Cardiac fibroblast (primary cell): ENCODE data around the gene TRUB2.
"Not testable (repeated sequence)": the region's sequence is repeated elsewhere in the genome, so short reads cannot be mapped to it uniquely, and the experiment has no call there.

Experiments used
- DNase-seq, 2 donors: peaks; one replicate each; pipeline versions ENCODE4 v3.0.0 to v3.0.0-alpha.2; 2010; ENCODE audit warnings: low read depth in 2 of 2
- H3K4me3 ChIP-seq, 2 donors: replicated peaks in 1 of 2; 1 replicate in 1 of 2; 2 replicates in 1 of 2; pipeline ENCODE4 v1.5.1; 2011; ENCODE audit warnings: low read depth in 2 of 2, low read length in 2 of 2, mild to moderate bottlenecking in 2 of 2, moderate library complexity in 1 of 2
- CTCF ChIP-seq: IDR thresholded peaks from one replicate; pipeline ENCODE4 v1.5.1; 2011; ENCODE audit warnings: low read depth, mild to moderate bottlenecking, low read length, inconsistent platforms

TRUB2 gene

GRCh38 chr9:128341435-128341849 lies 19.2 kb upstream of the TRUB2 start:
- H3K4me3 ChIP-seq, result peak overlapping the region; percentile 80 to 84
- peak; percentile 74 to 77 for DNase-seq
- peak; percentile 77 for TF ChIP-seq CTCF

GRCh38 chr9:128340691-128341434 lies 18.6 kb upstream of the TRUB2 start:
- TF ChIP-seq CTCF, result no peak
- peak overlapping the region; percentile 80 to 84 for H3K4me3 ChIP-seq
- no peak for DNase-seq

- peak; percentile 74 to 81 for DNase-seq
- TF ChIP-seq CTCF, result no peak
- H3K4me3 ChIP-seq, result peak within 1 kb of the TSS; percentile 80 to 84
Measured at GRCh38 chr9:128339761-128340690, 17.8 kb upstream of the TRUB2 start, which contains the start of gene SLC27A4. Gene SLC27A4 (plus strand): TSS chr9:128340527. CDS start chr9:128343133, 2,606 bp downstream.

- DNase-seq, H3K4me3 ChIP-seq: not testable (repeated sequence)
Measured at GRCh38 chr9:128338852-128339614, 16.8 kb upstream of the TRUB2 start.

- no peak for DNase-seq
- no peak for TF ChIP-seq CTCF
- no peak overlapping the region for H3K4me3 ChIP-seq
Measured at GRCh38 chr9:128337936-128338335, 15.7 kb upstream of the TRUB2 start.

GRCh38 chr9:128335914-128336313 lies 13.7 kb upstream of the TRUB2 start:
- no peak overlapping the region for H3K4me3 ChIP-seq
- TF ChIP-seq CTCF, result no peak
- no peak for DNase-seq

GRCh38 chr9:128335161-128335560 lies 12.9 kb upstream of the TRUB2 start:
- H3K4me3 ChIP-seq, result no peak overlapping the region
- no peak for DNase-seq

More at GRCh38 chr9:128335161-128335560, 12.9 kb upstream of the TRUB2 start:
- TF ChIP-seq CTCF, result no peak
